ENCODE results near the gene F5. TPM values are rescaled to one million over a fixed set of nuclear protein-coding genes. Genes with fewer than 3 reads are reported as not detected.

The F5 gene
- total RNA-seq, 1 experiment from 2014 or later = not detected

DNA sequence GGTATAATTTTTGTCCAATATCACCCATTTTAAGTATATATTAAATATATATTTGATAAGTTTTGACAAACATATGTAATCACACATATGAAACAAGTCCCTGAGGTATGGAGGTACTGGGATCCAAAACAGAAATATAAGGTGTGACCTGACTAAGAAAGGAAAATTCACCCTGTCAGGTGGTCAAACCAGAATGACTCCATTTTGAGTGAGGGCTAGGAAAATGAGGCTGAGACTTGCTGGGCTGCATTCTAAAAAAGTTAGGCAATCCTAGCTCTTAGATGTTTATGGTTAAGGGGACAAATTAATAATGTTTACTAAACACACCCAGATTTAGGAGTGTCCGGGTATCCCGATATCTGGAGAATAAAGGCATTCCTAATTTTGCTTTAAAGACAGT is 89.0 kb downstream of the F5 start:
- POLR2A ChIA-PET (ENCODE audit: low non-redundant PET) = no interaction called here
- TF ChIP-seq, protein P1, sequence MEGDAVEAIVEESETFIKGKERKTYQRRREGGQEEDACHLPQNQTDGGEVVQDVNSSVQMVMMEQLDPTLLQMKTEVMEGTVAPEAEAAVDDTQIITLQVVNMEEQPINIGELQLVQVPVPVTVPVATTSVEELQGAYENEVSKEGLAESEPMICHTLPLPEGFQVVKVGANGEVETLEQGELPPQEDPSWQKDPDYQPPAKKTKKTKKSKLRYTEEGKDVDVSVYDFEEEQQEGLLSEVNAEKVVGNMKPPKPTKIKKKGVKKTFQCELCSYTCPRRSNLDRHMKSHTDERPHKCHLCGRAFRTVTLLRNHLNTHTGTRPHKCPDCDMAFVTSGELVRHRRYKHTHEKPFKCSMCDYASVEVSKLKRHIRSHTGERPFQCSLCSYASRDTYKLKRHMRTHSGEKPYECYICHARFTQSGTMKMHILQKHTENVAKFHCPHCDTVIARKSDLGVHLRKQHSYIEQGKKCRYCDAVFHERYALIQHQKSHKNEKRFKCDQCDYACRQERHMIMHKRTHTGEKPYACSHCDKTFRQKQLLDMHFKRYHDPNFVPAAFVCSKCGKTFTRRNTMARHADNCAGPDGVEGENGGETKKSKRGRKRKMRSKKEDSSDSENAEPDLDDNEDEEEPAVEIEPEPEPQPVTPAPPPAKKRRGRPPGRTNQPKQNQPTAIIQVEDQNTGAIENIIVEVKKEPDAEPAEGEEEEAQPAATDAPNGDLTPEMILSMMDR (conservative IDR thresholded peaks at IDR 0.05; ENCODE audit: low read depth, low read length) = no peak
- no peak for TF ChIP-seq EZH2 (IDR thresholded peaks at IDR 0.05; ENCODE audit: borderline replicate concordance, low read depth, low read length, poor library complexity, severe bottlenecking)
- Histone ChIP-seq H3K4me1 (ENCODE audit: insufficient read depth, low read length, poor library complexity, severe bottlenecking) (no peaks in the 10 kb centered on the region), H3K36me3 (ENCODE audit: insufficient read depth, low read length, poor library complexity, severe bottlenecking) (no peaks in the 10 kb centered on the region), H3K4me3 (ENCODE audit: low read depth, low read length, poor library complexity, severe bottlenecking) (no peak overlapping the region), H3K9me3 (ENCODE audit: low read depth, low read length, poor library complexity, severe bottlenecking) (no peaks in the 10 kb centered on the region), H3K27me3 (replicated peaks; ENCODE audit: insufficient read depth, low read depth, low read length, poor library complexity) (no peaks in the 10 kb centered on the region), H3K27ac (ENCODE audit: low read depth, low read length, poor library complexity, severe bottlenecking) (no peak overlapping the region)
- CTCF ChIA-PET = no interaction called here
- no peak for DNase-seq (ENCODE audit: low spot score)
- BruUV-seq (replicated peaks) = no TSS peak
- intact Hi-C loops (cut with micrococcal nuclease; ENCODE audit: unreplicated experiment) = no loop called here

DNA sequence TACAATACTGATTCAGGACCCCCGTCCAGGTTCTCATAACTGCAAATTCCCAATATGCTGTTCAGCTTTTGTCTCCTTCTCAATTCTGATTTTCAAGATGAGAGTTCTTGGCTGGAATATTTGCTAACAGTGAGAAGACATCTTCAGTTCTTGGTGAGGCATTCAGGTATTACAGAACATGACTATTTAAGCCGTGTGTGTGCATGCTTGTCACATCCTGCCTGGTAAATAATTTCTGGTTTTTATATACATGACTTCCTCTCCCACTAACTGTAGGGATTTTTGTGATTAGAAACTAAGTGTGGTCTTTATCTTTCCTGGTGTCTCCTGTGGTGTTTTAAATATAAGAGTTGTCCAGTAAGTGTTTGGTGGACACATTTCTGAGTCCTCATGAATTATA is 90.4 kb downstream of the F5 start:
- Histone ChIP-seq H3K9me3 (ENCODE audit: low read depth, low read length, poor library complexity, severe bottlenecking) (no peaks in the 10 kb centered on the region), H3K27ac (ENCODE audit: low read depth, low read length, poor library complexity, severe bottlenecking) (no peak overlapping the region), H3K36me3 (ENCODE audit: insufficient read depth, low read length, poor library complexity, severe bottlenecking) (no peaks in the 10 kb centered on the region), H3K27me3 (replicated peaks; ENCODE audit: insufficient read depth, low read depth, low read length, poor library complexity) (no peaks in the 10 kb centered on the region), H3K4me3 (ENCODE audit: low read depth, low read length, poor library complexity, severe bottlenecking) (no peak overlapping the region), H3K4me1 (ENCODE audit: insufficient read depth, low read length, poor library complexity, severe bottlenecking) (no peaks in the 10 kb centered on the region)
- ChIA-PET CTCF (no interaction called here), POLR2A (ENCODE audit: low non-redundant PET) (no interaction called here)
- intact Hi-C loops (cut with micrococcal nuclease; ENCODE audit: unreplicated experiment) = no loop called here
- no TSS peak for BruUV-seq (replicated peaks)
- TF ChIP-seq, protein P1 (conservative IDR thresholded peaks at IDR 0.05; ENCODE audit: low read depth, low read length) = no peak
- no peak for TF ChIP-seq EZH2 (IDR thresholded peaks at IDR 0.05; ENCODE audit: borderline replicate concordance, low read depth, low read length, poor library complexity, severe bottlenecking)
- no peak for DNase-seq (ENCODE audit: low spot score)

DNA sequence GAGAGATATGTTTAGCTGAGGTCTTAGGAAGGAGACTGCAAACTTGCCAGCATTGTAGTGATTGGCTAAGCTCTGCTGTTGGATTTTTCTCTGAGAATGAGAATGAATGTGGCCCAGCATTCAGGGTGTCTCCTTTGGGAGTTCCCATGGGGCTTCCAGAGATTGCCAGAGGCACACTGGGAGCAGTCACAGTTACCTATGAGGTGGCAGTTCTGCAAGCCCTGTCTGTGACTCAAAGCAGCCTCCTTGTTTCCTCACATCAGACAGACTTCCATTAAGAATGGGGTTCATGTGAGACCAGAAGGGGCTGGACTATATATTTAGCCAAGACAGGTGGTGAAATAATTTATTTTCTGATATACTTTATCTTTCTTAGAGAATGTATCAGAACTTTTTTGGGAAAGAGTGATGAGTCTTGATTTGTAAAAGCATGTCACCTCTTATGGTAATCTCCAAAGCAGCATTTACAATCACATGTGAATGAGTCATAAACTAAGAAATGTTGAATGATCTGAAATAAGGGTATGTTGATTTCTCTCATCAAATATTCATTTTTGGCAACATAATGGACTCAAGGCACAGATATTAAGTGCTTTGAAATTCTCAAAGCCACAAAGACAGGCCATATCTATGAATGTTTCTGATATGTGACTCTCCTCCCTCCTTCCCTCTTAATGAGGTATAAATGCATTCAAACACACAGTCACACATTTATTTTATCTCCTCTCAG is 91.1 kb downstream of the F5 start:
- H3K9me3 ChIP-seq (ENCODE audit: low read depth, low read length, poor library complexity, severe bottlenecking) = no peaks in the 10 kb centered on the region
- no TSS peak for BruUV-seq (replicated peaks)
- intact Hi-C loops (cut with micrococcal nuclease; ENCODE audit: unreplicated experiment) = no loop called here
- POLR2A ChIA-PET (ENCODE audit: low non-redundant PET) = no interaction called here
- no peak for DNase-seq (ENCODE audit: low spot score)
- no peaks in the 10 kb centered on the region for H3K36me3 ChIP-seq (ENCODE audit: insufficient read depth, low read length, poor library complexity, severe bottlenecking)
- CTCF ChIA-PET = no interaction called here
- TF ChIP-seq EZH2 (IDR thresholded peaks at IDR 0.05; ENCODE audit: borderline replicate concordance, low read depth, low read length, poor library complexity, severe bottlenecking) = no peak
- TF ChIP-seq, protein P1 (conservative IDR thresholded peaks at IDR 0.05; ENCODE audit: low read depth, low read length) = no peak
- H3K27ac ChIP-seq (ENCODE audit: low read depth, low read length, poor library complexity, severe bottlenecking) = no peak overlapping the region
- no peaks in the 10 kb centered on the region for H3K4me1 ChIP-seq (ENCODE audit: insufficient read depth, low read length, poor library complexity, severe bottlenecking)
- H3K4me3 ChIP-seq (ENCODE audit: low read depth, low read length, poor library complexity, severe bottlenecking) = no peak overlapping the region
- H3K27me3 ChIP-seq (replicated peaks; ENCODE audit: insufficient read depth, low read depth, low read length, poor library complexity) = no peaks in the 10 kb centered on the region

Data from A673 (cell line).